ENCODE measurements around the gene IL17REL. TPM values are rescaled to one million over a fixed set of nuclear protein-coding genes. Genes with fewer than 3 reads are reported as not detected.

The IL17REL gene
- total and polyA plus RNA-seq, 2 of the 13 experiments (the other 11 are each of a cell fraction or from before 2014, with no cell fraction given) = not detected

GRCh38 chr22:49948958-49949913, 63.3 kb downstream of the IL17REL start (continued):
- TF ChIP-seq, protein P1, sequence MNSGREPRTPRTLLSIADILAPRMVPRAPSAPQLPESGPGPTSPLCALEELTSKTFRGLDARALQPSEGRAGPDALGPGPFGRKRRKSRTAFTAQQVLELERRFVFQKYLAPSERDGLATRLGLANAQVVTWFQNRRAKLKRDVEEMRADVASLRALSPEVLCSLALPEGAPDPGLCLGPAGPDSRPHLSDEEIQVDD (CRISPR knock-in tag; IDR thresholded peaks at IDR 0.05; ENCODE audit: borderline replicate concordance) = peak; percentile 30; the same call in 1 of the 2 replicates
- 0 out of 2 replicates have a peak, but pooled peaks have one; percentile 50 for TF ChIP-seq ATRX (CRISPR knock-in tag; IDR thresholded peaks at IDR 0.05; ENCODE audit: borderline replicate concordance)
- TF ChIP-seq KAT8 (CRISPR knock-in tag; IDR thresholded peaks at IDR 0.05) = peak; percentile 39
- no peak for TF ChIP-seq ZNF256 (CRISPR knock-in tag; conservative IDR thresholded peaks at IDR 0.05)
- TF ChIP-seq MAX (IDR thresholded peaks at IDR 0.05) = peak; percentile 84; the same call in 1 of the 2 replicates
- TF ChIP-seq, protein P2, sequence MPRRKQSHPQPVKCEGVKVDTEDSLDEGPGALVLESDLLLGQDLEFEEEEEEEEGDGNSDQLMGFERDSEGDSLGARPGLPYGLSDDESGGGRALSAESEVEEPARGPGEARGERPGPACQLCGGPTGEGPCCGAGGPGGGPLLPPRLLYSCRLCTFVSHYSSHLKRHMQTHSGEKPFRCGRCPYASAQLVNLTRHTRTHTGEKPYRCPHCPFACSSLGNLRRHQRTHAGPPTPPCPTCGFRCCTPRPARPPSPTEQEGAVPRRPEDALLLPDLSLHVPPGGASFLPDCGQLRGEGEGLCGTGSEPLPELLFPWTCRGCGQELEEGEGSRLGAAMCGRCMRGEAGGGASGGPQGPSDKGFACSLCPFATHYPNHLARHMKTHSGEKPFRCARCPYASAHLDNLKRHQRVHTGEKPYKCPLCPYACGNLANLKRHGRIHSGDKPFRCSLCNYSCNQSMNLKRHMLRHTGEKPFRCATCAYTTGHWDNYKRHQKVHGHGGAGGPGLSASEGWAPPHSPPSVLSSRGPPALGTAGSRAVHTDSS (CRISPR knock-in tag; conservative IDR thresholded peaks at IDR 0.05) = no peak
- TF ChIP-seq HHEX (CRISPR knock-in tag; IDR thresholded peaks at IDR 0.05) = no peak
- TF ChIP-seq KLF15 (CRISPR knock-in tag; IDR thresholded peaks at IDR 0.05; ENCODE audit: borderline replicate concordance) = no peak; the same call in 1 of the 2 replicates
- peak; percentile 46; the same call in 1 of the 2 replicates for TF ChIP-seq MEIS1 (CRISPR knock-in tag; IDR thresholded peaks at IDR 0.05; ENCODE audit: borderline replicate concordance)
- TF ChIP-seq, protein P3, sequence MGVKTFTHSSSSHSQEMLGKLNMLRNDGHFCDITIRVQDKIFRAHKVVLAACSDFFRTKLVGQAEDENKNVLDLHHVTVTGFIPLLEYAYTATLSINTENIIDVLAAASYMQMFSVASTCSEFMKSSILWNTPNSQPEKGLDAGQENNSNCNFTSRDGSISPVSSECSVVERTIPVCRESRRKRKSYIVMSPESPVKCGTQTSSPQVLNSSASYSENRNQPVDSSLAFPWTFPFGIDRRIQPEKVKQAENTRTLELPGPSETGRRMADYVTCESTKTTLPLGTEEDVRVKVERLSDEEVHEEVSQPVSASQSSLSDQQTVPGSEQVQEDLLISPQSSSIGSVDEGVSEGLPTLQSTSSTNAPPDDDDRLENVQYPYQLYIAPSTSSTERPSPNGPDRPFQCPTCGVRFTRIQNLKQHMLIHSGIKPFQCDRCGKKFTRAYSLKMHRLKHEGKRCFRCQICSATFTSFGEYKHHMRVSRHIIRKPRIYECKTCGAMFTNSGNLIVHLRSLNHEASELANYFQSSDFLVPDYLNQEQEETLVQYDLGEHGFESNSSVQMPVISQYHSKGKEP (CRISPR knock-in tag; IDR thresholded peaks at IDR 0.05) = no peak
- TF ChIP-seq SATB2 (CRISPR knock-in tag; IDR thresholded peaks at IDR 0.05) = no peak
- TF ChIP-seq ZNF333 (CRISPR knock-in tag; IDR thresholded peaks at IDR 0.05; ENCODE audit: borderline replicate concordance) = no peak; the same call in 1 of the 2 replicates
- 0 out of 2 replicates have a peak, but pooled peaks have one; percentile 36 for TF ChIP-seq NFAT5 (CRISPR knock-in tag; IDR thresholded peaks at IDR 0.05)
- TF ChIP-seq, protein P4, sequence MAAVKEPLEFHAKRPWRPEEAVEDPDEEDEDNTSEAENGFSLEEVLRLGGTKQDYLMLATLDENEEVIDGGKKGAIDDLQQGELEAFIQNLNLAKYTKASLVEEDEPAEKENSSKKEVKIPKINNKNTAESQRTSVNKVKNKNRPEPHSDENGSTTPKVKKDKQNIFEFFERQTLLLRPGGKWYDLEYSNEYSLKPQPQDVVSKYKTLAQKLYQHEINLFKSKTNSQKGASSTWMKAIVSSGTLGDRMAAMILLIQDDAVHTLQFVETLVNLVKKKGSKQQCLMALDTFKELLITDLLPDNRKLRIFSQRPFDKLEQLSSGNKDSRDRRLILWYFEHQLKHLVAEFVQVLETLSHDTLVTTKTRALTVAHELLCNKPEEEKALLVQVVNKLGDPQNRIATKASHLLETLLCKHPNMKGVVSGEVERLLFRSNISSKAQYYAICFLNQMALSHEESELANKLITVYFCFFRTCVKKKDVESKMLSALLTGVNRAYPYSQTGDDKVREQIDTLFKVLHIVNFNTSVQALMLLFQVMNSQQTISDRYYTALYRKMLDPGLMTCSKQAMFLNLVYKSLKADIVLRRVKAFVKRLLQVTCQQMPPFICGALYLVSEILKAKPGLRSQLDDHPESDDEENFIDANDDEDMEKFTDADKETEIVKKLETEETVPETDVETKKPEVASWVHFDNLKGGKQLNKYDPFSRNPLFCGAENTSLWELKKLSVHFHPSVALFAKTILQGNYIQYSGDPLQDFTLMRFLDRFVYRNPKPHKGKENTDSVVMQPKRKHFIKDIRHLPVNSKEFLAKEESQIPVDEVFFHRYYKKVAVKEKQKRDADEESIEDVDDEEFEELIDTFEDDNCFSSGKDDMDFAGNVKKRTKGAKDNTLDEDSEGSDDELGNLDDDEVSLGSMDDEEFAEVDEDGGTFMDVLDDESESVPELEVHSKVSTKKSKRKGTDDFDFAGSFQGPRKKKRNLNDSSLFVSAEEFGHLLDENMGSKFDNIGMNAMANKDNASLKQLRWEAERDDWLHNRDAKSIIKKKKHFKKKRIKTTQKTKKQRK (IDR thresholded peaks at IDR 0.05; ENCODE audit: low read length) = no peak

Data from HepG2 (cell line).